Central memory CD8-positive, alpha-beta T cell (primary cell): Measurements from ENCODE around the gene CD7.

Experiments used
- ATAC-seq: fragments of 150-1000 bp; cut with Tn5 transposase; replicated peaks from 2 replicates; pipeline ENCODE4 v1.10.0; 2022; ENCODE audit warnings: mild to moderate bottlenecking, moderate FRiP score, moderate number of reproducible peaks; ENCODE audit not compliant: poor library complexity, severe bottlenecking; ENCODE audit errors: extremely low read depth
- DNase-seq, 2 donors: peaks; one replicate each; pipeline ENCODE4 v3.0.0; 2021; ENCODE audit warnings: low spot score in 2 of 2
- H3K27ac Mint-ChIP-seq: one replicate; pipeline ENCODE4 v1.8.0; 2022; ENCODE audit warnings: low read depth, mild to moderate bottlenecking, moderate library complexity, mixed read lengths
- H3K27me3 Mint-ChIP-seq: one replicate; pipeline ENCODE4 v1.8.0; 2022; ENCODE audit warnings: mixed read lengths
- H3K36me3 Mint-ChIP-seq: one replicate; pipeline ENCODE4 v1.8.0; 2022; ENCODE audit warnings: mild to moderate bottlenecking, moderate library complexity, mixed read lengths; ENCODE audit not compliant: insufficient read depth
- H3K4me1 Mint-ChIP-seq: one replicate; pipeline ENCODE4 v1.8.0; 2022; ENCODE audit warnings: mixed read lengths
- H3K4me3 Mint-ChIP-seq: one replicate; pipeline ENCODE4 v1.8.0; 2022; ENCODE audit warnings: mild to moderate bottlenecking, moderate library complexity, mixed read lengths
- H3K9me3 Mint-ChIP-seq: one replicate; pipeline ENCODE4 v1.8.0; 2022; ENCODE audit warnings: mixed read lengths

CD7 gene

GRCh38 chr17:82329683-82330321 is 12.4 kb upstream of the CD7 start:
- peaks cover 12% of the 10 kb centered on the region for H3K4me1 Mint-ChIP-seq
- no peak overlapping the region for H3K27ac Mint-ChIP-seq
- peaks cover 2% of the 10 kb centered on the region for H3K36me3 Mint-ChIP-seq
- peaks cover 3% of the 10 kb centered on the region for H3K27me3 Mint-ChIP-seq
- ATAC-seq (no peak), DNase-seq (no peak)
- H3K4me3 Mint-ChIP-seq = no peak overlapping the region
- no peaks in the 10 kb centered on the region for H3K9me3 Mint-ChIP-seq

GRCh38 chr17:82328994-82329507 is 11.6 kb upstream of the CD7 start:
- no peak for ATAC-seq
- DNase-seq = no peak
- peaks cover 3% of the 10 kb centered on the region for H3K36me3 Mint-ChIP-seq
- no peak overlapping the region for H3K27ac Mint-ChIP-seq
- peaks cover 10% of the 10 kb centered on the region for H3K4me1 Mint-ChIP-seq
- no peaks in the 10 kb centered on the region for H3K9me3 Mint-ChIP-seq
- H3K4me3 Mint-ChIP-seq = no peak overlapping the region
- no peaks in the 10 kb centered on the region for H3K27me3 Mint-ChIP-seq

- peaks cover 10% of the 10 kb centered on the region for H3K4me1 Mint-ChIP-seq
- ATAC-seq (no peak), DNase-seq (no peak)
- H3K9me3 Mint-ChIP-seq = no peaks in the 10 kb centered on the region
- peaks cover 3% of the 10 kb centered on the region for H3K36me3 Mint-ChIP-seq
- no peak overlapping the region for H3K27ac Mint-ChIP-seq
- no peak overlapping the region for H3K4me3 Mint-ChIP-seq
- no peaks in the 10 kb centered on the region for H3K27me3 Mint-ChIP-seq
Measured at GRCh38 chr17:82328141-82328993, 11.0 kb upstream of the CD7 start.

GRCh38 chr17:82327757-82328140 is 10.3 kb upstream of the CD7 start:
- H3K27ac Mint-ChIP-seq = no peak overlapping the region
- ATAC-seq (no peak), DNase-seq (no peak)
- no peaks in the 10 kb centered on the region for H3K27me3 Mint-ChIP-seq
- no peak overlapping the region for H3K4me3 Mint-ChIP-seq
- H3K36me3 Mint-ChIP-seq = peaks cover 3% of the 10 kb centered on the region
- H3K9me3 Mint-ChIP-seq = no peaks in the 10 kb centered on the region
- peaks cover 6% of the 10 kb centered on the region for H3K4me1 Mint-ChIP-seq

- Mint-ChIP-seq H3K27me3 (no peaks in the 10 kb centered on the region), H3K27ac (no peak overlapping the region), H3K9me3 (no peaks in the 10 kb centered on the region), H3K4me1 (peaks cover 1% of the 10 kb centered on the region), H3K36me3 (peaks cover 3% of the 10 kb centered on the region), H3K4me3 (no peak overlapping the region)
- no peak for DNase-seq
- no peak for ATAC-seq
Measured at GRCh38 chr17:82327289-82327688, 9.9 kb upstream of the CD7 start.

- ATAC-seq (no peak), DNase-seq (no peak)
- no peak overlapping the region for H3K27ac Mint-ChIP-seq
- no peaks in the 10 kb centered on the region for H3K27me3 Mint-ChIP-seq
- H3K4me3 Mint-ChIP-seq = no peak overlapping the region
- H3K9me3 Mint-ChIP-seq = no peaks in the 10 kb centered on the region
- H3K4me1 Mint-ChIP-seq = peaks cover 6% of the 10 kb centered on the region
- H3K36me3 Mint-ChIP-seq = peaks cover 8% of the 10 kb centered on the region
Measured at GRCh38 chr17:82325286-82326180, 8.1 kb upstream of the CD7 start.

DNA sequence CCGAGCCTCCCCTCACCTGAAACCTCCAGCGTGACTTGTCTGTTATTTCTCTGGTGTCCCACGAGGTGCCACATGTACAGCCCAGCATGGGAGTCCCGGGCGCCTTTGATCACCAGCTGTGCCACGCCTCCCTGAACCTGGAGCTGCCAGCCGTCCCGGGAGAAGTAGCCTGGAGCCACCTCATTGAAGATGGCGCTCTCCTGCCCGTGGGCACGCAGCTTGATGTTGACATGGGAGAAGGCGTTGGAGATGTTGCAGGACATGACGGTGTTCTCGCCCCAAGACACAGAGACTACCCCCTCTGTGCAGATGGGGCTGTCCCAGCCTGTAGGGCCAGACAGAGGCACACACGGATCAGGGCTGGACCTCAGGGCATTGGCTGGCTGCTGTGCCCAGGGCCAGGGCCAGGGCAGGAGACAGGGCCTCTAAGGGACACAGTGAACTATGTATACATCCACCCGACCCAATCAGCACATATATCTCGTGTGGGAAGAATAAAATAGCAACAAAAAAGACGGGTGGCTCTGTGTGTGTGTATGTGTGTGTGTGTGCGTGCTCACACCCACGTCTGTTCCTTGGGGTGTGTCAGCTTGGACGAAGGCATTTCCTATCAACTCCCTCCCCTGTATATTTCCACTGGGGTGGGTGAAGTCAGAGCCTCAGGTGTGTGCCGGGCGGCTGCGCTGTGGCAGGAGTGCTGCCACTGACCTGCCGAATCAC is 7.3 kb upstream of the CD7 start:
- ATAC-seq (no peak), DNase-seq (no peak)
- Mint-ChIP-seq H3K27ac (no peak overlapping the region), H3K27me3 (no peaks in the 10 kb centered on the region), H3K9me3 (no peaks in the 10 kb centered on the region), H3K36me3 (peaks cover 6% of the 10 kb centered on the region), H3K4me1 (peaks cover 6% of the 10 kb centered on the region), H3K4me3 (no peak overlapping the region)

DNA sequence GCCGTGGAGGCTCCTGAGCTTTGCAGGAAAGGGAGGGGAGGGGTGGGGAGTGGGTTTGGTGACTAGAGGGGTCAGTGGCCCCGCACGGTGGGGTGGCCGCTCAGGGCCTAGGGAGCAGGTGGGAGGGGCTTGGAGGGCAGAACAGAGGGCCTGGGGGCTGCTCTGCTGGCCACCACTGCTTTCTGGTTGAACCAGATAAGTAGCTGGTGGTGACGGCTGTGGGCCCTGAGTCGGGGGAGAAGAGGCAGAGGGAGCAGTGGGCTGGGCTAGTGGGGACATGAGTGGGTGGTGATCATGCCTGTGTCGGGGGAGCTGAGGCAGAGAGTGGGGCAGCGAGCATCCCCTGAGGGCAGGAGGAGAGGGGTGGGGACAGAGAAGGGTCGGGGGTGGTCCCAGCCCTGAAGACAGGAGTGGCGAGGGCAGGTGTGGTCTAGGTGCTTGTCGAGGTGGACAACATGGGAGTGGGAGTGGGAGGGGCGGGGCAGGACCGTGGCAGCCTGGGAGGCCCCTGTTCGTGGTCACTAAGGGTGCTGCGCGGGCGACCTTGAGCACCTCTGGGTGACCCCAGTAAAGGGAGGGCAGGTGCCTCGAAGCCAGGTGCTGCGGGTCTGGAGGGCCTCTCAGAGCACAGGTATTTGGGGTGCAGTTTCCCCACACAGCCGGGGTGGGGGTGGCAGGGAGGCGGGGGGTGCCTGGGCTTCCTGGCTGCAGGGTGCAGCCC is 6.3 kb upstream of the CD7 start:
- ATAC-seq = no peak
- no peaks in the 10 kb centered on the region for H3K9me3 Mint-ChIP-seq
- H3K27ac Mint-ChIP-seq = no peak overlapping the region
- H3K27me3 Mint-ChIP-seq = no peaks in the 10 kb centered on the region
- no peak for DNase-seq
- peaks cover 6% of the 10 kb centered on the region for H3K4me1 Mint-ChIP-seq
- no peak overlapping the region for H3K4me3 Mint-ChIP-seq
- peaks cover 6% of the 10 kb centered on the region for H3K36me3 Mint-ChIP-seq

- no peak overlapping the region for H3K4me3 Mint-ChIP-seq
- ATAC-seq (no peak), DNase-seq (no peak)
- no peaks in the 10 kb centered on the region for H3K9me3 Mint-ChIP-seq
- peaks cover 6% of the 10 kb centered on the region for H3K36me3 Mint-ChIP-seq
- peaks cover 6% of the 10 kb centered on the region for H3K4me1 Mint-ChIP-seq
- no peaks in the 10 kb centered on the region for H3K27me3 Mint-ChIP-seq
- no peak overlapping the region for H3K27ac Mint-ChIP-seq
Measured at GRCh38 chr17:82322526-82323453, 5.4 kb upstream of the CD7 start.

DNA sequence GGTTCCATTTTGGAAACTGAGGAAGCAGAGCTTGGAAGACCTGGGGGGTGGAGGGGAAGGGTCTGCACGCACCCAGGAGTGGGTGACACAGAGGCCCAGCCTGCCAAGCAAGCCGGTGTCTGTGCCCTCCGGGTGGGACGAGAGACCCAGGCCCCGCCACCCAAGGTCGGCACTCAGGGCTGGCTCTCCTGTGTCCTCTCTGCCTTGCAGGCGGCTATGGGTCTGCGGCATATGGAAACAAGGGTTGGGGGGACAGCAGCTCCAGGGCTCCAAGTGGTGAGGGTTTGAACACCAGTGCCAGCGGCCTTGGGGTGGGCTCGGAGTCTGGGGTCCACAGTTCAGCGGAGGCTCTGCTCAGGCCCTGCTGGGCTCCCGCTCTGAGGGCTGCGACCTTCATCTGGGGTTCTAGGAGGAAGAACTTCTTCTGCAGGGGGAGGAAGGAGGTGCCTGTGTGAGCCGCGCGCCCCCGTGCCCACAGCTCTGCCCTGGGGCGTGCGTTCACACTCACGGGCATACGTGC is 4.6 kb upstream of the CD7 start:
- DNase-seq (no peak), ATAC-seq (no peak)
- H3K4me1 Mint-ChIP-seq = peaks cover 6% of the 10 kb centered on the region
- H3K27me3 Mint-ChIP-seq = no peaks in the 10 kb centered on the region
- H3K9me3 Mint-ChIP-seq = no peaks in the 10 kb centered on the region
- peaks cover 12% of the 10 kb centered on the region for H3K36me3 Mint-ChIP-seq
- no peak overlapping the region for H3K4me3 Mint-ChIP-seq
- no peak overlapping the region for H3K27ac Mint-ChIP-seq
